ENCODE results near the gene OTUD5. TPM values are rescaled to one million over a fixed set of nuclear protein-coding genes. Genes with fewer than 3 reads are reported as not detected.

The OTUD5 gene
- total and polyA plus RNA-seq, 2 experiments from 2014 or later: 27.0 to 43.4 TPM

GRCh38 chrX:48997455-48997854 is 40.0 kb upstream of the OTUD5 start:
- no peak overlapping the region for H3K4me2 ChIP-seq (ENCODE audit: unreplicated experiment)
- no peaks in the 10 kb centered on the region for H4K20me1 ChIP-seq (ENCODE audit: insufficient read depth)
- no peak overlapping the region for H3K9ac ChIP-seq
- 100% methylated on average over 1 to 3 of the region's 3 CpGs for WGBS, 2 experiments (ENCODE audit: low coverage in 1 of 2, low lambda C conversion rate in 2 of 2, missing lambda C conversion rate in 2 of 2)
- in situ Hi-C loops (cut with MboI): no loop called here
- no peak overlapping the region for H2AFZ ChIP-seq
- TF ChIP-seq EZH2 (IDR thresholded peaks at IDR 0.05; ENCODE audit: insufficient read depth, poor library complexity, severe bottlenecking) (no peak), EZH2phosphoT487 (IDR thresholded peaks at IDR 0.05; ENCODE audit: insufficient read depth, low read depth) (no peak)
- no peaks in the 10 kb centered on the region for H3K9me2 ChIP-seq (ENCODE audit: insufficient read depth)
- H3K27me3 ChIP-seq (replicated peaks; ENCODE audit: insufficient read depth): no peaks in the 10 kb centered on the region
- no peaks in the 10 kb centered on the region for H3F3A ChIP-seq (ENCODE audit: insufficient read depth)
- no peaks in the 10 kb centered on the region for H3K4me1 ChIP-seq (ENCODE audit: insufficient read depth)
- no peaks in the 10 kb centered on the region for H3K36me3 ChIP-seq (ENCODE audit: low read depth)
- DNase-seq: no peak
- H3K27ac ChIP-seq: no peak overlapping the region
- no peak overlapping the region for H3K4me3 ChIP-seq
- peaks cover 16% of the 10 kb centered on the region for H3K79me2 ChIP-seq (ENCODE audit: insufficient read depth)
- H3K9me3 ChIP-seq (ENCODE audit: low read depth): no peaks in the 10 kb centered on the region

- Histone ChIP-seq H3K36me3 (ENCODE audit: low read depth) (no peaks in the 10 kb centered on the region), H3K4me3 (no peak overlapping the region), H3K9me3 (ENCODE audit: low read depth) (no peaks in the 10 kb centered on the region), H3K4me2 (ENCODE audit: unreplicated experiment) (no peak overlapping the region), H3K9me2 (ENCODE audit: insufficient read depth) (no peaks in the 10 kb centered on the region), H2AFZ (no peak overlapping the region), H3K9ac (no peak overlapping the region), H3K79me2 (ENCODE audit: insufficient read depth) (peaks cover 15% of the 10 kb centered on the region), H3K27me3 (replicated peaks; ENCODE audit: insufficient read depth) (no peaks in the 10 kb centered on the region), H3K27ac (no peak overlapping the region), H3K4me1 (ENCODE audit: insufficient read depth) (no peaks in the 10 kb centered on the region), H4K20me1 (ENCODE audit: insufficient read depth) (no peaks in the 10 kb centered on the region), H3F3A (ENCODE audit: insufficient read depth) (no peaks in the 10 kb centered on the region)
- TF ChIP-seq EZH2 (IDR thresholded peaks at IDR 0.05; ENCODE audit: insufficient read depth, poor library complexity, severe bottlenecking): no peak
- no peak for TF ChIP-seq EZH2phosphoT487 (IDR thresholded peaks at IDR 0.05; ENCODE audit: insufficient read depth, low read depth)
- in situ Hi-C loops (cut with MboI): no loop called here
- DNase-seq: no peak
- 56 to 88% methylated on average over 4 to 6 of the region's 6 CpGs for WGBS, 2 experiments (ENCODE audit: low coverage in 1 of 2, low lambda C conversion rate in 2 of 2, missing lambda C conversion rate in 2 of 2)
These were observed 39.6 kb upstream of the OTUD5 start for GRCh38 chrX:48996969-48997368.

GRCh38 chrX:48992341-48992740 is 34.9 kb upstream of the OTUD5 start:
- Histone ChIP-seq H3K27ac (no peak overlapping the region), H4K20me1 (ENCODE audit: insufficient read depth) (no peaks in the 10 kb centered on the region), H3K27me3 (replicated peaks; ENCODE audit: insufficient read depth) (no peaks in the 10 kb centered on the region), H3K9me3 (ENCODE audit: low read depth) (no peaks in the 10 kb centered on the region), H3K9ac (no peak overlapping the region), H3K4me2 (ENCODE audit: unreplicated experiment) (no peak overlapping the region), H3K4me1 (ENCODE audit: insufficient read depth) (no peaks in the 10 kb centered on the region), H2AFZ (no peak overlapping the region), H3K79me2 (ENCODE audit: insufficient read depth) (no peaks in the 10 kb centered on the region), H3K36me3 (ENCODE audit: low read depth) (no peaks in the 10 kb centered on the region), H3K9me2 (ENCODE audit: insufficient read depth) (no peaks in the 10 kb centered on the region), H3K4me3 (no peak overlapping the region), H3F3A (ENCODE audit: insufficient read depth) (no peaks in the 10 kb centered on the region)
- no peak for DNase-seq
- TF ChIP-seq EZH2phosphoT487 (IDR thresholded peaks at IDR 0.05; ENCODE audit: insufficient read depth, low read depth) (no peak), EZH2 (IDR thresholded peaks at IDR 0.05; ENCODE audit: insufficient read depth, poor library complexity, severe bottlenecking) (no peak)
- in situ Hi-C loops (cut with MboI): no loop called here

GRCh38 chrX:48989483-48989882 is 32.1 kb upstream of the OTUD5 start:
- in situ Hi-C loops (cut with MboI): no loop called here
- WGBS, 2 experiments (ENCODE audit: low coverage in 1 of 2, low lambda C conversion rate in 2 of 2, missing lambda C conversion rate in 2 of 2): 81 to 87% methylated on average over 4 of the region's 4 CpGs

GRCh38 chrX:48983896-48984295 is 26.5 kb upstream of the OTUD5 start:
- H3K4me2 ChIP-seq (ENCODE audit: unreplicated experiment): no peak overlapping the region
- H3K4me1 ChIP-seq (ENCODE audit: insufficient read depth): no peaks in the 10 kb centered on the region
- no peaks in the 10 kb centered on the region for H3K9me2 ChIP-seq (ENCODE audit: insufficient read depth)
- no peak overlapping the region for H3K4me3 ChIP-seq
- no peaks in the 10 kb centered on the region for H3K79me2 ChIP-seq (ENCODE audit: insufficient read depth)
- no peak overlapping the region for H2AFZ ChIP-seq
- no peak for DNase-seq
- no peaks in the 10 kb centered on the region for H3K27me3 ChIP-seq (replicated peaks; ENCODE audit: insufficient read depth)
- H3K27ac ChIP-seq: no peak overlapping the region
- no peaks in the 10 kb centered on the region for H3K36me3 ChIP-seq (ENCODE audit: low read depth)
- no peak for TF ChIP-seq EZH2phosphoT487 (IDR thresholded peaks at IDR 0.05; ENCODE audit: insufficient read depth, low read depth)
- 61 to 64% methylated on average over 3 of the region's 3 CpGs for WGBS, 2 experiments (ENCODE audit: low coverage in 1 of 2, low lambda C conversion rate in 2 of 2, missing lambda C conversion rate in 2 of 2)
- in situ Hi-C loops (cut with MboI): no loop called here
- H3K9me3 ChIP-seq (ENCODE audit: low read depth): no peaks in the 10 kb centered on the region
- no peaks in the 10 kb centered on the region for H3F3A ChIP-seq (ENCODE audit: insufficient read depth)
- H4K20me1 ChIP-seq (ENCODE audit: insufficient read depth): no peaks in the 10 kb centered on the region
- no peak overlapping the region for H3K9ac ChIP-seq

More at GRCh38 chrX:48989483-48989882, 32.1 kb upstream of the OTUD5 start:
- Histone ChIP-seq H3K9ac (no peak overlapping the region), H3F3A (ENCODE audit: insufficient read depth) (no peaks in the 10 kb centered on the region), H3K27me3 (replicated peaks; ENCODE audit: insufficient read depth) (no peaks in the 10 kb centered on the region), H3K9me3 (ENCODE audit: low read depth) (no peaks in the 10 kb centered on the region), H3K79me2 (ENCODE audit: insufficient read depth) (no peaks in the 10 kb centered on the region), H3K4me1 (ENCODE audit: insufficient read depth) (no peaks in the 10 kb centered on the region), H3K4me2 (ENCODE audit: unreplicated experiment) (no peak overlapping the region), H2AFZ (no peak overlapping the region), H3K27ac (no peak overlapping the region), H3K4me3 (no peak overlapping the region), H4K20me1 (ENCODE audit: insufficient read depth) (no peaks in the 10 kb centered on the region), H3K9me2 (ENCODE audit: insufficient read depth) (no peaks in the 10 kb centered on the region), H3K36me3 (ENCODE audit: low read depth) (no peaks in the 10 kb centered on the region)
- DNase-seq: no peak
- TF ChIP-seq EZH2phosphoT487 (IDR thresholded peaks at IDR 0.05; ENCODE audit: insufficient read depth, low read depth) (no peak), EZH2 (IDR thresholded peaks at IDR 0.05; ENCODE audit: insufficient read depth, poor library complexity, severe bottlenecking) (no peak)

Data from GM23248 (cell line).